SH-SY5Y (cell line): ENCODE measurements around the gene UBE2S.
"Not testable (repeated sequence)": the region's sequence is repeated elsewhere in the genome, so short reads cannot be mapped to it uniquely, and the experiment has no call there.

Experiments used
- GATA2 ChIP-seq: IDR thresholded peaks from 2 replicates; pipeline ENCODE4 v1.6.1; 2011; ENCODE audit warnings: mild to moderate bottlenecking, low read depth, low read length
- GATA3 ChIP-seq: IDR thresholded peaks from 2 replicates; pipeline ENCODE4 v1.6.1; 2011; ENCODE audit warnings: low read depth, mild to moderate bottlenecking, low read length, moderate library complexity

UBE2S gene

GRCh38 chr19:55407550-55407799 lies at the start of gene UBE2S:
UBE2S (minus strand) TSS chr19:55407788; CDS start chr19:55407589, 199 bp downstream.
- TF ChIP-seq GATA3, GATA2: not testable (repeated sequence)

- TF ChIP-seq GATA2 (no peak), GATA3 (no peak)
These were observed 48.8 kb upstream of the UBE2S start for GRCh38 chr19:55456347-55456746.

GRCh38 chr19:55455576-55456235 lies 48.1 kb upstream of the UBE2S start:
- TF ChIP-seq GATA2: no peak
- no peak for TF ChIP-seq GATA3

- TF ChIP-seq GATA3 (no peak), GATA2 (no peak)
These were observed 47.2 kb upstream of the UBE2S start for GRCh38 chr19:55454787-55455243.

GRCh38 chr19:55453511-55454260 lies 46.1 kb upstream of the UBE2S start:
- no peak for TF ChIP-seq GATA3
- no peak for TF ChIP-seq GATA2

GRCh38 chr19:55452749-55453346 lies 45.3 kb upstream of the UBE2S start:
- TF ChIP-seq GATA2 (no peak), GATA3 (no peak)

- TF ChIP-seq GATA3: no peak
- no peak for TF ChIP-seq GATA2
These were observed 44.6 kb upstream of the UBE2S start for GRCh38 chr19:55451965-55452748.

GRCh38 chr19:55451163-55451964 lies 43.8 kb upstream of the UBE2S start:
- TF ChIP-seq GATA2 (no peak), GATA3 (no peak)

- TF ChIP-seq GATA2 (no peak), GATA3 (no peak)
These were observed 41.9 kb upstream of the UBE2S start for GRCh38 chr19:55449469-55449868.

- no peak for TF ChIP-seq GATA3
- no peak for TF ChIP-seq GATA2
These were observed 40.0 kb upstream of the UBE2S start for GRCh38 chr19:55447421-55448174.

- TF ChIP-seq GATA3: no peak
These were observed 38.5 kb upstream of the UBE2S start for GRCh38 chr19:55446060-55446459.

GRCh38 chr19:55444646-55445045 lies 37.1 kb upstream of the UBE2S start:
- no peak for TF ChIP-seq GATA3
- no peak for TF ChIP-seq GATA2
